NCI-H2107 (cell line): ENCODE results near the gene CDK12.
"Not testable (repeated sequence)": the region's sequence is repeated elsewhere in the genome, so short reads cannot be mapped to it uniquely, and the experiment has no call there.

Experiments used
- DNase-seq: peaks from one replicate; lab custom pipeline; 2025; lab: John Stamatoyannopoulos, UW

Gene CDK12

DNA sequence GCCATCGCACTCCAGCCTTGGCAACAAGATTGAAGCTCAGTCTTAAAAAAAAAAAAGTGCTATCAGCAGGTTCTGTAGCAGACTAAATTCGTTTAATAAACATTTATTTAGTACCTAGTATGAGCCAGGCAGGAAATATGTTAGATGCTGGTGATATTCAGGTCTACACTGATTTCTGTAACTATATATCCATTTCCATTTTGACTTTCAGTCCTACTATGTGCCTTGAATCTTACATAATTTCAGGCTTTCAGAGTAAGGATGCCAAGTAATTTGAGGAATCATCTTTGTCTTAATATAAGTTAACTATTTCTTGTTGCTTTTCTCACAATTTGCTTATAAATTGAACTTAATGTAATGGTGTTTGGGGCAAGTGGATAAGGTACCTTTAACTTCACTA lies 46.2 kb downstream of the CDK12 start:
- DNase-seq = no peak

DNA sequence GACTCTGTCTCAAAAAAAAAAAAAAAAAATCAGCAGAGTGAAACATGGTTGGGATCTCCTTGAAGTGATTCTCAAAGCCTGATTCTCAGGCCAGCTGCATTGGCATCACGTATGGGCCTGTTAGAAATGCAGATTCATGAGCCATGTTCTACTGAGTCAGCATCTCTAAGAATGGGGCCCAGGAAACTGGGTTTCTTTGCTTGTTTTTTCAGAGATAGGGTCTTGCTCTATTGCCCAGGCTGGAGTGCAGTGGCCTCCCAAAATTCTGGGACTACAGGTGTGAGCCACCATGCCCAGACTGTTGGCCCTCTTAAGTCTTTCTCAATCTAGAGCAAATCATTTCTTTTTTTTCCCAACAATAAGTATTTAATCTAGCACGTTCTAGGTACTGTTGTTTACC lies 47.7 kb downstream of the CDK12 start:
- DNase-seq = no peak

DNA sequence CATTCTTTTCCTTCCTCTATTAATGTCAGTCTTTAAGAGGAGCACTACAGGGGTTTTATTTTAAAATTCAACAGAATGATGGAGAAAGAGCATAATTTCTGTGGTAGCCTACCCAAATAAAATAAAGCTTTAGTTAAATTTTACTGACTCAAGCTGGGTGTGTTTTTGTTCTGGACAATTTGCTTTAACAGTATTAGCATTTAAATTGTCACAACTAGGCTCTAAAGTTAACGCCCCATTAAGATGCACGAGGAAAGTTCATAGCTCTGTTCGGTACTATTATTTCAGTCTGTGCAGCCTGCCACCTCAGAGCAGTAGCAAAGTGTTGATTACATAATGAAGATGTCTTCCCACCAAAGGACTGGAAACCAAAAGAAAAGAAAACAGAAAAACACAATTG lies 52.0 kb downstream of the CDK12 start:
- no peak for DNase-seq

DNA sequence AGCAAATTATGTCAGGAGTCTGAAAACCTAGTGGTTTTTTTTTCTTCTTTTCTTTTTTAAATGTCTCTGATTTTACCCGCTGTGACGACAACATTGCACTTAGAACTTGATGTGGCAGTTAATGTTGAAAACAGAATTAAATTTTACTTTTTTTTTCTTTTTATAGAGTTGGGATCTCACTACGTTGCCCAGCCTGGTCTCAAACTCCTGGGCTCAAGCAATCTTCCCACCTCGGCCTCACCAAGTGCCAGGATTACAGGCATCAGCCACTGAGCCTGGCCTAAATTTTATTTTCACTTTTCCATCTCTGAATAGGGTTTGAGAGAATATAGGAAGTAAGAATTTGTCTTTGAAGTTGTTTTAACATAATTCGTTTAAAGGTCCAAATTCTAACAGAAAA lies 52.6 kb downstream of the CDK12 start:
- no peak for DNase-seq

DNA sequence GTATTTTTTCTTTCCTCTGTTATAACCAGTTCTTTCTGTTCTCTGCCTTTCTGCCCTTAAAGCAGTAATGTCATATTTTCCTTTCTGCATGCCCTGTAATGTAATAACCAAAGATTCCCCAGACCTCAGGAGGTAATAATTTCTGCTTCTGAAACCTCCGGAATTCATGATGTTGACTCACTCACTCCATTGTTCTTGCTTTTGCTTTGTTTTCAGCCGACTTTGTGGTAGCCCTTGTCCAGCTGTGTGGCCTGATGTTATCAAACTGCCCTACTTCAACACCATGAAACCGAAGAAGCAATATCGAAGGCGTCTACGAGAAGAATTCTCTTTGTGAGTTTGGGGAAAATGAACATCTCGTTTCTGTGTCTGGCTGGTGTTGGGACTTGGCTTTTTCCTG lies 55.9 kb downstream of the CDK12 start:
- DNase-seq = no peak

DNA sequence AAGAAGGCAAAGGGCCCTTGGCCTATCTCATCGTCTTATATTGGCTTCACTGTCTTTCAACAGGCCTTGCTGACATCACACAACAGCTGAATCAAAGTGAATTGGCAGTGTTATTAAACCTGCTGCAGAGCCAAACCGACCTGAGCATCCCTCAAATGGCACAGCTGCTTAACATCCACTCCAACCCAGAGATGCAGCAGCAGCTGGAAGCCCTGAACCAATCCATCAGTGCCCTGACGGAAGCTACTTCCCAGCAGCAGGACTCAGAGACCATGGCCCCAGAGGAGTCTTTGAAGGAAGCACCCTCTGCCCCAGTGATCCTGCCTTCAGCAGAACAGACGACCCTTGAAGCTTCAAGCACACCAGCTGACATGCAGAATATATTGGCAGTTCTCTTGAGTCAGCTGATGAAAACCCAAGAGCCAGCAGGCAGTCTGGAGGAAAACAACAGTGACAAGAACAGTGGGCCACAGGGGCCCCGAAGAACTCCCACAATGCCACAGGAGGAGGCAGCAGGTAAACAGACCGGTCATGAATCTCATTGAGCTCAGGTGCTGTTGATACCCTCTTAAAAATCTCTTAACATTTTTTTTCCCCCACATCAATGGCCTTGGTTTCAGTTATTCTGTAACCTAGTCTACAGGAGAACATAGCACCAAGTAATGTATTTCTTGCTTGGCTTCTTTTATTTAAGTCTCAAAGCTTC lies 64.7 kb downstream of the CDK12 start:
- no peak for DNase-seq

DNA sequence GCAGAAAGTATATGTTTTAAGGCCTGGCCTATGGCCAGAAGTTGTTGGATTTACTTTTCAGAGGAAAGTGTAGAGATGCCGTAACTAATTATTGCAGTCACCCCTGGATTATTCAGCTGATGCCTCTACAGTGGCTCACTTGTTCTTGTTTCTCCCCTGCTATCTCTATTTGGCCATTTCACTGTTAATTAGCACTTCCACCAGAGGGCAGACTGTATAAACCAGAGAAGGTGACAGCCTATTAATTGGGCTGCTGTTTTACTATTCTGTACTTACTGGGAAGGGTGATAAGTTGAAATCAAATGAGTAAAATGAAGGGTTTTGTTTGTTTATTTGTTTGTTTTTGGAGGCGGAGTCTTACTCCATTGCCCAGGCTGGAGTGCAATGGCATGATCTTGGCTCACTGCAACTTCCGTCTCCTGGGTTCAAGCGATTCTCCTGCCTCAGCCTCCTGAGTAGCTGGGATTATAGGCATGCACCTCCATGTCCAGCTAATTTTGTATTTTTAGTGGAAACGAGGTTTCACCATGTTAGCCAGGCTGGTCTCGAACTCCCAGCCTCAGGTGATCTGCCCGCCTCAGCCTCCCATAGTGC lies 66.0 kb downstream of the CDK12 start:
- no peak for DNase-seq

DNA sequence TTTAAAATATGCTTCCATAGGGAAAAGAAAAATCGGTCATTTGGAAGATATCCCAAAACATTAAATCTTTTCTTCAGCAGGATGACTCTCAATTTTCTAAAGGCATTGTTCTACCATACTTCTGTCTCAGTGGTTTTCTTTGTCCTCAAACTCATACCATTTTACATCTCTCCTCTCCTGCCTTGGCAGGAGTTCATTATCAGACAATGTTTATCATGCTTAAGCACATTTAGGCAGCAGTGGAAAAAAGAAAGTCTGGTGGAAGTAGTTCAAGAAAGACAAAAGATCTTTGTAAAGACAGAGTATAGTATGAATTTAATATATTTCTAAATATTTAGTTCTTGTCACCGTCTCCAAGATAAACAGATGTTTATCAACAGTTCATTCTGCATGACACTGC lies 68.2 kb downstream of the CDK12 start:
- DNase-seq = no peak

DNA sequence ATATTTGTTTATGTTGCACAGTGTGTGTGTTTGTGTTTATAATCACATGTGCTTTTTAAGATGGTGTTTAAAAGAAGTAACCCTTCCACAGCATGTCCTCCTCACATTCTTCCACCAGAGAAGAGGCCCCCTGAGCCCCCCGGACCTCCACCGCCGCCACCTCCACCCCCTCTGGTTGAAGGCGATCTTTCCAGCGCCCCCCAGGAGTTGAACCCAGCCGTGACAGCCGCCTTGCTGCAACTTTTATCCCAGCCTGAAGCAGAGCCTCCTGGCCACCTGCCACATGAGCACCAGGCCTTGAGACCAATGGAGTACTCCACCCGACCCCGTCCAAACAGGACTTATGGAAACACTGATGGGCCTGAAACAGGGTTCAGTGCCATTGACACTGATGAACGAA lies 69.2 kb downstream of the CDK12 start:
- DNase-seq = no peak

DNA sequence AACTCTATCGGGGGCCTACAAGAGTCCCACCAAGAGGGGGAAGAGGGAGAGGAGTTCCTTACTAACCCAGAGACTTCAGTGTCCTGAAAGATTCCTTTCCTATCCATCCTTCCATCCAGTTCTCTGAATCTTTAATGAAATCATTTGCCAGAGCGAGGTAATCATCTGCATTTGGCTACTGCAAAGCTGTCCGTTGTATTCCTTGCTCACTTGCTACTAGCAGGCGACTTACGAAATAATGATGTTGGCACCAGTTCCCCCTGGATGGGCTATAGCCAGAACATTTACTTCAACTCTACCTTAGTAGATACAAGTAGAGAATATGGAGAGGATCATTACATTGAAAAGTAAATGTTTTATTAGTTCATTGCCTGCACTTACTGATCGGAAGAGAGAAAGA lies 70.0 kb downstream of the CDK12 start:
- no peak for DNase-seq

DNA sequence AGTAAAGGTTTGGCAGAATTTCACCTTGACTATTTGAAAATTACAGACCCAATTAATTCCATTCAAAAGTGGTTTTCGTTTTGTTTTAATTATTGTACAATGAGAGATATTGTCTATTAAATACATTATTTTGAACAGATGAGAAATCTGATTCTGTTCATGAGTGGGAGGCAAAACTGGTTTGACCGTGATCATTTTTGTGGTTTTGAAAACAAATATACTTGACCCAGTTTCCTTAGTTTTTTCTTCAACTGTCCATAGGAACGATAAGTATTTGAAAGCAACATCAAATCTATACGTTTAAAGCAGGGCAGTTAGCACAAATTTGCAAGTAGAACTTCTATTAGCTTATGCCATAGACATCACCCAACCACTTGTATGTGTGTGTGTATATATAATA lies 72.6 kb downstream of the CDK12 start:
- DNase-seq = no peak

DNA sequence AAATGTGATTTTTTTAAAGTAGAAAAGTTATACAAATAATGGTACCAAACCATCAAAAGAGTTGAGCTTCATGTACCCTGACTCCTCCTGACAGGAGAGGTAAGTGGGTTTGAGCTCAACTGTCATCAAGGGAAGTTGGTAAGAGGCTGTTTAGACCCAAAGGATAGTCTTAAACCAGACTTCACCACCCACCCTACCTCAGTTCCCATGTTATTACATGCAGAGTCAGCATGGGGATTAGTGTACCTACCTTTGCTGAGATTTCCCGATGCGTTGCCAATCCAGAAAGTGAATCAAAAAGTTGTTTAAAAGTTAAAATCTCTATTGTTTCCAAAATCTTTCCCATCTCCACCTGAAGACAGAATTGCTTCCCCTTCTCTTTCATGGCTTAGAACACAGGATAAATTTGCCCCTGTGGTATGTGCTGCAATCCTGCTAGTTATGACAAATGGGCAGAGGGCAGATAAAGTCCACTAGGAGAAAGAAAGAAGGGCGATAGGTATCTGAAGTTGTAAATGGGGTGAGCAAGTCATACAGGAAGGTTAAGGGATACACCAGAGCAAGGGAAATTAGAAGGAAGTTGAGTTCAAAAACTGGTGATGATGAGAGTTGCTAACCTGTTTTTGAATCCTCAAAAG lies 73.6 kb downstream of the CDK12 start:
- DNase-seq = no peak

DNA sequence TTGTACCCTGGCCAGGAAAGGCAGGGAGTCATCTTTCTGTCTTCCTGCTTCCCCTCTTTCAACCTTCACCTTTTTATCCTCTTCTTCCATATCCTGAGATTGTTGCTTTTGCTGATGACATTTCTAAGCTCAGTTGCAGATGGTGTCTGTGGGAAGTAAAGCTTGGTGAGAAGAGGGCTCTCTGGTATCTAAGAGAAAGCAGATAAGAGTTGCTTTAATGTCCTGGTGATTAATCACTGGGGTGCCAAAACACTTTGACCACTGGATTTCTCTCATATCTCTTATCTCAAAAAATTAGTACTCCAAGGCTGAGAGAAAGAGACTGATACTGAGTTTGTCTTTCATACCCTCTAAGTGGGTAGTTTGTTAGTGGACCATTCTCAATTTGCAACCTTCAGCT lies 75.2 kb downstream of the CDK12 start:
- DNase-seq = no peak

DNA sequence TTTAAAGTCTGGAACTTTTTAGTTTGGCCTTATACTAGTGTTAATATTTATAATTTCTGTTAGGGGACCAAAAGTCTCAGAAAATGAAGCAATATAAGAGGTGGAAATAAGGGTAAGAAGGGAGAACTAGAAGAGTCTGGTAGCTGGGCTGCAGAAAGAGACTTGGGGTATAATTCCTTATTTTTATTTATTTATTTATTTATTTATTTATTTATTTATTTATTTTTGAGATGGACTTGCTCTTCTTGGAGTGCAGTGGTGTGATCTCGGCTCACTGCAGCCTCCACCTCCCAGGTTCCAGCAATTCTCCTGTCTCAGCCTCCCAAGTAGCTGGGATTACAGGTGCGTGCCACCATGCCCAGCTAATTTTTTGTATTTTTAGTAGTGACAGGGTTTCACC lies 76.1 kb downstream of the CDK12 start:
- not testable (repeated sequence) for DNase-seq

DNA sequence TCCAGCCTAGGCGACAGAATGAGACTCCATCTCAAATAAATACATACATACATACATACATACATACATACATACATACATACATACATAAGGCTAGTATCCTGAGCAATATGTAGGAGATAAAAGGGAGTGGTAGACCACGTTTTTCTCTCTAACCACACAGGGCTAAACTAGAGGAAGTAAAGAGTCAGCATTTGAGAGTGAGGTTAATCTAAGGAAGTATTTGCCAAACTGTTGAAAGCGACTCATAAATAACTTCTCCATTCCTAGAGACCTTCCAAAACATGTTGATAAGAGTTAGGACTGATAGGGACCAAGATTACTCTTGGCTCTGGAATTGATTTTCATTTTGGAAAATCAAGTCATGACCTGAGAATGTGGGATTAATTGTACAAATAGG lies 77.6 kb downstream of the CDK12 start:
- no peak for DNase-seq

DNA sequence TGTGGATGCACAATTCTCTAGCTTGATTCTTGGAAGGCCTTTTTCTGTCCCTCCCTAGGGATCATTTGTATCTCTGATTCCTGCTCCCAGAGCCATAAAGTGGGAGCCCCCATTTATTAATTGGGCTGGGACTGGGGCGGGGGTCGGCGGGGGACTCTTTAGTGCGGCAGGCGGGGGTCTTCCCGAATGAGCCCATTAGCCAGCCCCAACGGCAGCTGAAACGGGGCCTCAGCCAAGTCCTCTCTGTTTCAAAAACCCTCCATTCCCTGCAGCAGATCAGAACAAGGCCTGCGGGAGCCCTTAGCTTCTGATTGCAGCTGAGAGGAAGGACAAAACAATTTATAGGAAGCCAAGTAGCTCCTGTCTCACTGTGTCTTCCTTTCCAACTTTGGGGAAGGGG lies 79.3 kb downstream of the CDK12 start:
- DNase-seq = no peak

DNA sequence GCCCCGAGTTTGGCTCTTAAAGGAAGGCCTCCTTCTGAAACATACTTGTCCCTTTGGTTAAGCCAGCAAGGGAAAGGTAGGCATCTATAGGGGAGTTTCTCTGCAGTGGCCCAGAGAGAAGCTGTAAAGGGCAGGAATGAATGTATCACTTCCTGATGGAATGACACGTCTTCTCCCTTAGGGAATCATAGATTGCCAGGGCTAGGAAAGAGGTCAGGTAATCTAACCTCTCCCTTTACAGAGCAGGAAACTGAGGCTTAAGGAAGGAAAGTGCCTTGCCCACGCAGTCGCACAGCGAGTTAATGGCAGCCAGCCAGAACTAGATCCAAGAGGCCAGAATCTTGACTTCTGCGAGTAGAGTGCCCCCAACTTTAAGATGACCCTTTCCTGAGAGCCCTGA lies 80.4 kb downstream of the CDK12 start:
- no peak for DNase-seq

DNA sequence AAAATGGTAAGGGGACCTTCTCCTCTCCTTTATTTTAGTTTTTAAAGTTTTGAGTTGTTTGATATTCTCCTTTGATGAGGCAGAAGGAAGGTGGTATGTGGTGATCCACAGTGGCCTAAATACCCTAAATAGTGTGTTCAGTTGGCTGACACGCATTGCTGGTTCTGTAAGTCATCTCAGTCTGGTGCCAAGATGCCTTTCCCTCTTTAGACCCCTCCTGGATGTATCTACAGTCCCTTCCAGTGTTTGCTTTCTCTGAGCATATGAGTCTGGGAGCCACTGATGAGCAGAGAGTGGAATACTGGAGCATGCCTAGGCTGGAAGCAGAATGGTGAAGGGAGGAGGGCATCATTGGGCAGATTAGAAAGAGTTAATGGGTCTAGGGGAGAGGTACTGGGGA lies 81.9 kb downstream of the CDK12 start:
- DNase-seq = no peak

DNA sequence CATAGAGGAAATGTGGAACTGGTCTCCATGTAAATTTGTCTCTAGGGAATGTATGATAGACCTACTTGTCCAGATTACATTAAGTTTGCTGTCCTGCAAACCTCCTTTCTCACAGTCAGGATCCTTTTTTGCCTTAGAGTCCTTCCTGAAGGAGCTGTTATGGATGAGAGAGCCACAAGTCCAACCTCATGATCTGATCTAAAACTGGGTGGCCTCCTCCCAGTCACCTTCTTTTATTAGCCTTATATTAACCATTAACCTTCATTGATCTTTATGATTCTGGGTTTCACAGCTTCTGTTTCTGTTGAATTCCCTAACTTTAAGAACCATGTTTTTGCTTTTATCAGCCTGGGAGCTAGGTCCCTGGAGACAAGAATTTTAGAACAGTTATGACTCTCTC lies 82.4 kb downstream of the CDK12 start:
- no peak for DNase-seq

DNA sequence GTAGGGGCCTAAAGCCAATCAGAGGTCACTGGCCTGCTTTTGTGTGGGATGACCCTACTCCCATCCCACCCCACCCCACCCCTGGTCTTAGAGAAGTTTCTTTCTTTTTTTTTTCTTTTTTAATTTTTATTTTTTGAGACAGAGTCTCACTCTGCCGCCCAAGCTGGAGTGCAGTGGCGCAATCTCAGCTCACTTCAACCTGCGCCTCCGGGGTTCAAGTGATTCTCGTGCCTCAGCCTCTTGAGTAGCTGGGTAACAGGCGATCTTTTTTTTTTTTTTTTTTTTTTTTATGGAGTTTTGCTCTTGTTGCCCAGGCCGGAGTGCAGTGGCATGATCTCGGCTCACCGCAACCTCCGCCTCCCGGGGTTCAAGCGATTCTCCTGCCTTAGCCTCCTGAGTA lies 83.1 kb downstream of the CDK12 start:
- DNase-seq = not testable (repeated sequence)

DNA sequence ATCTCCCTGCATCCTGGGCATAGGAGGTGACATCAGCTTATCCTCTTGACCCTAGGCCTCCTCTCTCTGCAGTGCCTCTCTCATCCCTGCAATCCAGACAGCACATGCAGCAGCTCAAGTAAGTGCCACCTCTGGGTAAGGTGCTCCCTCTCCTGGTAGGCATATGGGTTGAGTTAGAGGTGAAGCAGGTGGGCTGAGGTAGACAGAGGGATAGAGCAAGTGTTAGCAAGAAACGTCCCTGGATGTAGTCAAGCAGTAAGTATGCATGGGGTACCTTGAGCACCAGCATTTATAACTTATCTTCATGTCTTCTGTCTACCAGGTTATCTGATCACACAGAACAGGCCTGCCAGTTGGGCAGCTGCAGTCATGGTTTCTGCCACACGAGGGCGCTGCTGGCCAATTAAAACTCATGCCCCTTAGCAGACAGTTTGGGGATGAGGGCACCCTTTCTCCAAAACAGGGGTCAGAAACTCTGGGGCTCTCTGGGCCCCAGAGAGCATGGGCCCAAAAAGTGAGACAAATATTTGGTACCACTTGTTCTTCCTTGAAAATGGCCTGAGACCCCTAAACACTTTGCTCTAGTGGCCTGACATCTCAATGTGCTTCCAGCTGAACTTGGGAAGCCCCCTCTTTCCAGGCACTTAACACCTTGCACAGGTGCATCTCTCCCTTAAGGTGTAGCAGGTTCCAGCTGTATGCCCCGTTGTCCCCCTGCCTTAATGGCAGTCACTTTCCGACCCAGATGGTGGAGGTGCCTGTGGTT lies 86.6 kb downstream of the CDK12 start:
- no peak for DNase-seq

DNA sequence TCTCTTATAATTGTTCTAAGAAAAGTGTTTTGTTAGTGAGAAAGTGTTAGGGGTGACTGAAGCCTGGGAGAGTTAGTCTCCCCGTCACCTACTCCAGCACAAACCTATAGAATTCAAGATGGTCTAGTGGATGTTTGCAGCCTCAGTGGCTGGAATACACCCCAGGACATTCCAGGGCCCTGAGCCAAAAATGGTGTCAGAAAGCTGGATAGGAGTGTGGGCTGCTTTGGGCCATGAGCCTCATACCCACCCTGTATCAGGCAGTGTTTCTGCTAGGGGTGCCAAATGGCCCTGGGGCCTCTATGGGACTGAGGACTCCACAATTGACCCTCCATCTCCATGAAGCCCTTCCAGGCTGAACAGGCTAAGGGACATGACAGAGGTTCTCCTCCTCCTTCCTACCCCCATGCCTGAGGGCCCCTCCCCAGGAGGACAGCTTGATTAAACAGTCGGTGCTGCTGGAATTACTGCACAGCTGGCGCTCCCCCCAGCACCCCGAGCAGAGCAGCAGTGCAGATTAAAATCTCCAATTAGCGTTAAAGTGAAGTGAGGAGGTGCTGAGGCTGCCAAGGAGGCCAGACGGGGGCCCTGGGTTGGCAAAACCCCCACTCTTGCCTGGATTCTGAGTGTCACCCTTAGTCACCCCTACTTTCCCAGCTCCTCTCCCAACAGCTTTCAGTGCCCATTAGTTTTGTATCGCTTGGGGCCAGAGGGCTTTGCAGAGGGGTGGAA lies 87.4 kb downstream of the CDK12 start:
- no peak for DNase-seq
